H9 (cell line): Measurements from ENCODE around the gene APCDD1L. TPM values are rescaled to one million over a fixed set of nuclear protein-coding genes. Genes with fewer than 3 reads are reported as not detected.
A peak's percentile ranks its signal among the peaks of the same experiment; 100 is the strongest.
"Not testable (repeated sequence)": the region's sequence is repeated elsewhere in the genome, so short reads cannot be mapped to it uniquely, and the experiment has no call there.

Experiments used
- DNase-seq: peaks from one replicate; pipeline ENCODE4 v3.0.0-alpha.2; 2017
- H2AFZ ChIP-seq: one replicate; pipeline ENCODE4 v1.6.1; 2013; ENCODE audit warnings: mild to moderate bottlenecking, low read length, control low read depth, moderate library complexity
- H2AK5ac ChIP-seq: 2 replicates; pipeline ENCODE4 v1.6.1; 2013; ENCODE audit warnings: low read length, control low read depth, mixed read lengths; ENCODE audit not compliant: insufficient read length
- H2BK120ac ChIP-seq: one replicate; pipeline ENCODE4 v1.6.1; 2013; ENCODE audit warnings: low read depth, mild to moderate bottlenecking, low read length, control low read depth, inconsistent platforms; ENCODE audit not compliant: poor library complexity, severe bottlenecking
- H2BK12ac ChIP-seq: 2 replicates; pipeline ENCODE4 v1.6.1; 2013; ENCODE audit warnings: low read length, control low read depth, mixed read lengths, low read depth; ENCODE audit not compliant: insufficient read length
- H2BK15ac ChIP-seq: 2 replicates; pipeline ENCODE4 v1.6.1; 2013; ENCODE audit warnings: low read depth, low read length, control low read depth
- H2BK20ac ChIP-seq: one replicate; pipeline ENCODE4 v1.6.1; 2013; ENCODE audit warnings: low read depth, mild to moderate bottlenecking, low read length, control low read depth, inconsistent platforms; ENCODE audit not compliant: poor library complexity, severe bottlenecking
- H2BK5ac ChIP-seq: 2 replicates; pipeline ENCODE4 v1.6.1; 2013; ENCODE audit warnings: low read length, control low read depth, mixed read lengths; ENCODE audit not compliant: insufficient read length
- H3K14ac ChIP-seq: 2 replicates; pipeline ENCODE4 v1.6.1; 2013; ENCODE audit warnings: low read length, control low read depth; ENCODE audit not compliant: insufficient read depth
- H3K18ac ChIP-seq: 2 replicates; pipeline ENCODE4 v1.6.1; 2013; ENCODE audit warnings: low read depth, mild to moderate bottlenecking, mixed read lengths, low read length, control low read depth; ENCODE audit not compliant: insufficient read length
- H3K23ac ChIP-seq: 2 replicates; pipeline ENCODE4 v1.6.1; 2013; ENCODE audit warnings: low read length, control low read depth, mixed read lengths, low read depth; ENCODE audit not compliant: insufficient read length
- H3K23me2 ChIP-seq: 2 replicates; pipeline ENCODE4 v1.6.1; 2013; ENCODE audit warnings: low read depth, mild to moderate bottlenecking, mixed read lengths, low read length, control low read depth; ENCODE audit not compliant: insufficient read length, poor library complexity, severe bottlenecking
- H3K27ac ChIP-seq: 2 replicates; pipeline ENCODE4 v1.5.1; 2013; ENCODE audit warnings: low read length, control low read depth, mixed read lengths, low read depth; ENCODE audit not compliant: insufficient read length
- H3K27me3 ChIP-seq: 2 replicates; pipeline ENCODE4 v1.6.1; 2013; ENCODE audit warnings: low read length, control low read depth, inconsistent platforms; ENCODE audit not compliant: insufficient read depth
- H3K4ac ChIP-seq: 2 replicates; pipeline ENCODE4 v1.6.1; 2013; ENCODE audit warnings: low read depth, mild to moderate bottlenecking, control low read depth, inconsistent platforms, low read length, moderate library complexity
- H3K4me1 ChIP-seq: 2 replicates; pipeline ENCODE4 v1.6.1; 2013; ENCODE audit warnings: low read length, control low read depth, inconsistent platforms; ENCODE audit not compliant: insufficient read depth
- H3K4me2 ChIP-seq: 2 replicates; pipeline ENCODE4 v1.6.1; 2013; ENCODE audit warnings: low read length, control low read depth, mixed read lengths; ENCODE audit not compliant: insufficient read length, insufficient read depth
- H3K56ac ChIP-seq: 2 replicates; pipeline ENCODE4 v1.6.1; 2013; ENCODE audit warnings: low read depth, mild to moderate bottlenecking, mixed read lengths, low read length, control low read depth; ENCODE audit not compliant: insufficient read length
- H3K79me1 ChIP-seq: 2 replicates; pipeline ENCODE4 v1.6.1; 2013; ENCODE audit warnings: low read depth, mild to moderate bottlenecking, moderate library complexity, low read length, control low read depth, inconsistent platforms; ENCODE audit not compliant: insufficient read depth, poor library complexity, severe bottlenecking
- H3K79me2 ChIP-seq: 2 replicates; pipeline ENCODE4 v1.6.1; 2013; ENCODE audit warnings: low read length, control low read depth, inconsistent platforms; ENCODE audit not compliant: insufficient read depth
- H3K9ac ChIP-seq: 2 replicates; pipeline ENCODE4 v1.6.1; 2013; ENCODE audit warnings: low read length, control low read depth, mixed read lengths; ENCODE audit not compliant: insufficient read length; ENCODE audit errors: extremely low read depth
- H3K9me3 ChIP-seq: one replicate; pipeline ENCODE4 v1.6.1; 2013; ENCODE audit warnings: low read depth, low read length, inconsistent platforms; ENCODE audit not compliant: control insufficient read depth
- H3T11ph ChIP-seq: one replicate; pipeline ENCODE4 v1.6.1; 2013; ENCODE audit warnings: mild to moderate bottlenecking, low read length, control low read depth, inconsistent platforms
- H4K20me1 ChIP-seq: one replicate; pipeline ENCODE4 v1.6.1; 2013; ENCODE audit not compliant: control insufficient read depth, insufficient read length, insufficient read depth
- H4K5ac ChIP-seq: 2 replicates; pipeline ENCODE4 v1.6.1; 2013; ENCODE audit warnings: low read depth, mild to moderate bottlenecking, mixed read lengths, low read length, control low read depth; ENCODE audit not compliant: insufficient read length
- H4K8ac ChIP-seq: replicated peaks from 2 replicates; pipeline ENCODE4 v1.6.1; 2013; ENCODE audit warnings: low read length, control low read depth, mixed read lengths, low read depth; ENCODE audit not compliant: insufficient read length
- H4K91ac ChIP-seq: 2 replicates; pipeline ENCODE4 v1.6.1; 2013; ENCODE audit warnings: low read depth, mild to moderate bottlenecking, moderate library complexity, mixed read lengths, low read length, control low read depth; ENCODE audit not compliant: insufficient read length
- H3K27ac Mint-ChIP-seq, 3 experiments: 2 replicates in 2 of 3; 3 replicates in 1 of 3; pipeline ENCODE4 v1.8.0; 2020 to 2021; ENCODE audit warnings: mixed read lengths in 3 of 3, mild to moderate bottlenecking in 1 of 3, moderate library complexity in 1 of 3
- H3K27me3 Mint-ChIP-seq: 2 replicates; pipeline ENCODE4 v1.8.0; 2021; ENCODE audit warnings: low read depth, mild to moderate bottlenecking, moderate library complexity, mixed read lengths
- H3K36me3 Mint-ChIP-seq, 3 experiments: 2 replicates in 2 of 3; 3 replicates in 1 of 3; pipeline ENCODE4 v1.8.0; 2020 to 2021; ENCODE audit warnings: low read depth in 3 of 3, mixed read lengths in 3 of 3; ENCODE audit not compliant: insufficient read depth in 1 of 3
- H3K4me1 Mint-ChIP-seq, 2 experiments: 2 replicates each; pipeline ENCODE4 v1.8.0; 2020; ENCODE audit warnings: mixed read lengths in 2 of 2
- H3K4me3 Mint-ChIP-seq, 2 experiments: 2 replicates in 1 of 2; 3 replicates in 1 of 2; pipeline ENCODE4 v1.8.0; 2020 to 2021; ENCODE audit warnings: mild to moderate bottlenecking in 2 of 2, mixed read lengths in 2 of 2, moderate library complexity in 1 of 2
- H3K9me3 Mint-ChIP-seq, 2 experiments: 2 replicates in 1 of 2; 3 replicates in 1 of 2; pipeline ENCODE4 v1.8.0; 2020; ENCODE audit warnings: mild to moderate bottlenecking in 2 of 2, mixed read lengths in 2 of 2, moderate library complexity in 1 of 2
- CTCF ChIP-seq: fragments of 200-600 bp; sonication (generic); conservative IDR thresholded peaks from 3 replicates; pipeline ENCODE4 v1.8.0; 2021; ENCODE audit warnings: antibody characterized with exemption, mild to moderate bottlenecking
- WGBS: extraction: QIAGEN DNeasy Blood & Tissue Kit; methylation state at CpG from one replicate; pipeline ENCODE4 v1.1.7; 2013; ENCODE audit warnings: missing lambda C conversion rate, low lambda C conversion rate, mixed read lengths; ENCODE audit not compliant: insufficient read length; ENCODE audit errors: extremely low coverage; 5-methylcytosine and 5-hydroxymethylcytosine counted together
- total RNA-seq: library from RNA; stranded (reverse); gene quantifications from 2 replicates; pipeline ENCODE4 v1.2.1, GENCODE V29; 2021

Gene APCDD1L
- total RNA-seq, 1 experiment from 2014 or later, result 0.68 TPM

DNA sequence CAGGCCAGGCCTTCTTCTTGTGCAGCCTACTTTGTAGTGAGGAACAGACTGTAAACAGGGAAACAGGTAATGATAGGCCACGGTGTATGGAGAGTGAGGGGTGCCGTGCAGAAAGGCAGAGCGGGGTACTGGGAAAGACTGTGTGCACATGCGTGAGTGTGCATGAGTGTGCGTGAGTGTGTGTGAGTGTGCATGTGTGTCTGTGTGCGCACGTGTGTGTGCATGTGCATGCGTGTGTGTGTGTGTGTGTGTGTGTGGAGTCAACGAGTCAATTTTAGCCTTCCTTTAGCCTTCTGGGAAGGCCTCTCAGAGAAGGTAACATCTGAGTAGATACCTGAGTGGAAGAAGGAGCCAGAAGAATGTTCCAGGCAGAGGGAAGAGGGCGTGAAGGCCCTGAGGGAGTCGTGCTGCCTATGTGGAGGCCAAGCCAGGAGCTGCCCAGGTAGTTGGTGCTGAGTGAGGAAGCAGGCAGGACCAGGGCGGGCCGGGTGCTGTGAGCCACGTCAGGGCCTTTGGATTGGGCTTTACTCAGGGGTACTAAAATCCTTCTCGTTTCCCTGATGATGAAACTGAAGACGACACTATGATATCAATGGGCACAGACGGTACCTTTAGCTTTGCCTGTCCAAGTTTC, 6.3 kb downstream of the APCDD1L start:
- Mint-ChIP-seq H3K27me3 (peaks cover 45% of the 10 kb centered on the region), H3K27ac (no peak overlapping the region), H3K4me1 (peaks cover 12 to 16% of the 10 kb centered on the region in 2 experiments), H3K9me3 (peaks cover 4 to 18% of the 10 kb centered on the region in 2 experiments), H3K36me3 (peaks cover 4 to 36% (median 9%) of the 10 kb centered on the region in 3 experiments), H3K4me3 (no peak overlapping the region)
- no peak overlapping the region for H3K27ac ChIP-seq
- peaks cover 19% of the 10 kb centered on the region for H3K9me3 ChIP-seq
- H3K23ac ChIP-seq, result no peak overlapping the region
- H2AFZ ChIP-seq, result no peak overlapping the region
- H3K23me2 ChIP-seq, result no peaks in the 10 kb centered on the region
- peaks cover 6% of the 10 kb centered on the region; the same call in 1 of the 2 replicates for H3K27me3 ChIP-seq
- no CpG with 5 or more reads among the region's 17 CpGs for WGBS
- H3T11ph ChIP-seq, result no peak overlapping the region
- no peak for DNase-seq
- H2BK5ac ChIP-seq, result no peak overlapping the region
- H2AK5ac ChIP-seq, result no peak overlapping the region
- H4K5ac ChIP-seq, result no peak overlapping the region
- H3K4me2 ChIP-seq, result no peak overlapping the region
- H4K8ac ChIP-seq, result peak overlapping the region; percentile 47
- H2BK120ac ChIP-seq, result no peak overlapping the region
- no peaks in the 10 kb centered on the region for H4K20me1 ChIP-seq
- no peak overlapping the region for H3K9ac ChIP-seq
- no peaks in the 10 kb centered on the region for H3K79me2 ChIP-seq
- H4K91ac ChIP-seq, result no peak overlapping the region
- no peaks in the 10 kb centered on the region for H3K79me1 ChIP-seq
- no peaks in the 10 kb centered on the region for H3K4me1 ChIP-seq
- no peak overlapping the region for H2BK12ac ChIP-seq
- H3K18ac ChIP-seq, result no peak overlapping the region
- no peak overlapping the region for H3K14ac ChIP-seq
- no peak overlapping the region for H2BK15ac ChIP-seq
- H3K56ac ChIP-seq, result no peak overlapping the region
- TF ChIP-seq CTCF, result no peak
- no peak overlapping the region for H2BK20ac ChIP-seq
- no peak overlapping the region for H3K4ac ChIP-seq

- not testable (repeated sequence) for H3K4me3 Mint-ChIP-seq, H3K4me2 ChIP-seq, H2AFZ ChIP-seq, H3K4me1 Mint-ChIP-seq, H3K56ac ChIP-seq, H3K23ac ChIP-seq, H2BK120ac ChIP-seq, H2BK15ac ChIP-seq, H3K4ac ChIP-seq, H3K23me2 ChIP-seq, H3K14ac ChIP-seq, H3K27ac ChIP-seq, H2BK12ac ChIP-seq, H3K18ac ChIP-seq, H4K5ac ChIP-seq, H3K4me1 ChIP-seq, H3K27me3 ChIP-seq, H2BK5ac ChIP-seq, H3K9ac ChIP-seq, H3T11ph ChIP-seq, H4K91ac ChIP-seq, H3K79me1 ChIP-seq, H2BK20ac ChIP-seq, H3K79me2 ChIP-seq, H4K20me1 ChIP-seq, H4K8ac ChIP-seq, H3K27ac Mint-ChIP-seq, H2AK5ac ChIP-seq
- Mint-ChIP-seq H3K9me3 (peaks cover 5 to 30% of the 10 kb centered on the region in 2 experiments), H3K36me3 (peaks cover 4 to 34% (median 11%) of the 10 kb centered on the region in 3 experiments), H3K27me3 (peaks cover 30% of the 10 kb centered on the region)
- WGBS, result no CpG with 5 or more reads among the region's 3 CpGs
- peaks cover 19% of the 10 kb centered on the region for H3K9me3 ChIP-seq
- peak; percentile 0 for DNase-seq
These were observed 8.2 kb downstream of the APCDD1L start for GRCh38 chr20:58506999-58507398.
